ENCODE measurements around the gene DPYD. TPM values are rescaled to one million over a fixed set of nuclear protein-coding genes. Genes with fewer than 3 reads are reported as not detected.

Gene DPYD
- total RNA-seq, 1 experiment from 2014 or later: 12.8 TPM

DNA sequence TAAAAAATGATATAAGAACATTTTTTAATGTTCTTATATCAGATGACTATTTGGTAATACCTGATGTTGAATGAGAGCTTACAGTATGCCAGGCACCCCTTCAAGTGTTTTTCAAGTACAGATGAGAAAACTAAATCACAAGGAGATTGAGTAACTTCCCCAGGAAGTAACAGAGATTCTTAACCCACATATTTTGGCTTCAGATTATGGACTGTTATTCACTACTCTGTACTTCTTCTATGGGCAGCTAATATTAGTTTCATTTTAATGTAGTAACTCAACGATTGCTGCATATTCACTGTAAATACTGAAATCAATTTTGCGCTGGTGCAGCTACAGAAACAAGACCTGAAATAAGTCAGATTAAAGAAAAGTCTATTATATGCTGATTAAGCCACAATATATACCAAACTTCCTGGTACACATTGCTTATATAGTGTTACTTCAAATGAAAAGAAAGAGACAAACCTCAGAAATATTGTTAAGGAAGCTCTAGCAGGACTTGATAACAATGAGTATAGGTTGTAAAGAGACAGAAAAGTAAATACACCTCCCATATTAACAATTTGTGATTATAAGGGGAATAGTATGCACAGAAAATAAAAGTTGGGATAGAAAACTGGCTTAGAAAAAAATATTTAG, 19.7 kb downstream of the DPYD start:
- intact Hi-C loops (cut with micrococcal nuclease): no loop called here
- BruUV-seq (replicated peaks): no TSS peak
- Histone ChIP-seq H3K9me3 (ENCODE audit: low read length) (no peaks in the 10 kb centered on the region), H3K4me3 (ENCODE audit: low read length) (no peak overlapping the region), H3K4me1 (ENCODE audit: insufficient read depth, low read length) (peaks cover 12% of the 10 kb centered on the region), H3K4me2 (ENCODE audit: low read length) (peak overlapping the region; percentile 42; the same call in 1 of the 2 replicates), H2AFZ (ENCODE audit: low read length) (no peak overlapping the region), H3K9me2 (replicated peaks; ENCODE audit: low read length) (no peaks in the 10 kb centered on the region), H3F3A (ENCODE audit: low read length, unreplicated experiment) (no peaks in the 10 kb centered on the region), H3K27me3 (ENCODE audit: low read length) (no peaks in the 10 kb centered on the region), H4K20me1 (ENCODE audit: low read length) (no peaks in the 10 kb centered on the region), H3K27ac (ENCODE audit: low read length) (no peak overlapping the region), H3K79me2 (ENCODE audit: low read length) (0 out of 2 replicates have a peak, but pooled peaks cover 11% of the 10 kb centered on the region), H3K9ac (ENCODE audit: low read length) (no peak overlapping the region), H3K36me3 (ENCODE audit: low read depth, low read length) (no peaks in the 10 kb centered on the region; the same call in 1 of the 2 replicates)
- DNase-seq (no peak), ATAC-seq (no peak)
- ChIA-PET POLR2A (ENCODE audit: unreplicated experiment) (no interaction called here), CTCF (interaction anchor here (0.7 kb wide), 1 partner anchor 152 kb away, joined by 3 read pairs; no protein-coding TSS in a partner anchor)
- TF ChIP-seq EZH2 (IDR thresholded peaks at IDR 0.05; ENCODE audit: low read length, unreplicated experiment): no peak
- TF ChIP-seq, protein P1, sequence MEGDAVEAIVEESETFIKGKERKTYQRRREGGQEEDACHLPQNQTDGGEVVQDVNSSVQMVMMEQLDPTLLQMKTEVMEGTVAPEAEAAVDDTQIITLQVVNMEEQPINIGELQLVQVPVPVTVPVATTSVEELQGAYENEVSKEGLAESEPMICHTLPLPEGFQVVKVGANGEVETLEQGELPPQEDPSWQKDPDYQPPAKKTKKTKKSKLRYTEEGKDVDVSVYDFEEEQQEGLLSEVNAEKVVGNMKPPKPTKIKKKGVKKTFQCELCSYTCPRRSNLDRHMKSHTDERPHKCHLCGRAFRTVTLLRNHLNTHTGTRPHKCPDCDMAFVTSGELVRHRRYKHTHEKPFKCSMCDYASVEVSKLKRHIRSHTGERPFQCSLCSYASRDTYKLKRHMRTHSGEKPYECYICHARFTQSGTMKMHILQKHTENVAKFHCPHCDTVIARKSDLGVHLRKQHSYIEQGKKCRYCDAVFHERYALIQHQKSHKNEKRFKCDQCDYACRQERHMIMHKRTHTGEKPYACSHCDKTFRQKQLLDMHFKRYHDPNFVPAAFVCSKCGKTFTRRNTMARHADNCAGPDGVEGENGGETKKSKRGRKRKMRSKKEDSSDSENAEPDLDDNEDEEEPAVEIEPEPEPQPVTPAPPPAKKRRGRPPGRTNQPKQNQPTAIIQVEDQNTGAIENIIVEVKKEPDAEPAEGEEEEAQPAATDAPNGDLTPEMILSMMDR (conservative IDR thresholded peaks at IDR 0.05; ENCODE audit: low read depth, low read length): no peak
- no peak for TF ChIP-seq EZH2phosphoT487 (IDR thresholded peaks at IDR 0.05; ENCODE audit: borderline replicate concordance, low read length)

DNA sequence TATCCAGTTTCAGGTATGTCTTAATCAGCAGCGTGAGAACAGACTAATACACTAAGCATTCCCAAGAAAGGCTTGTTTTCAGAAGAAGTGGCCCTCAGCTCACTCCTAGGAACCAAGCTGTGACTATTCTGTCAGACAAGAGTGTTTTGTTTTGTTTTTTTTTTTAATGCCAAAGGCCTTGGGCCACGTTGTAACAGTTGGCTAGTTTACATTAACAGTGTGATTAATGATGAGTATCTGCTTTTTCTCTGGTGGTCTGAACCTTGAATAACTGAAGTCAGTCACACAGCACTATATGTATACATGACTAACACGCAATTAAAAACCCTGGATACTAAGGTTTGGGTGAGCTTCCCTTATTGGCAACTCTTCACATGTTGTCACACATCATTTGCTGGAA, 21.9 kb downstream of the DPYD start:
- H3K79me2 ChIP-seq (ENCODE audit: low read length): 0 out of 2 replicates have a peak, but pooled peaks cover 11% of the 10 kb centered on the region
- no peak overlapping the region for H3K27ac ChIP-seq (ENCODE audit: low read length)
- H3K4me2 ChIP-seq (ENCODE audit: low read length): no peak overlapping the region
- H4K20me1 ChIP-seq (ENCODE audit: low read length): no peaks in the 10 kb centered on the region
- H3K9ac ChIP-seq (ENCODE audit: low read length): no peak overlapping the region
- no TSS peak for BruUV-seq (replicated peaks)
- TF ChIP-seq, protein P1 (conservative IDR thresholded peaks at IDR 0.05; ENCODE audit: low read depth, low read length): no peak
- TF ChIP-seq EZH2 (IDR thresholded peaks at IDR 0.05; ENCODE audit: low read length, unreplicated experiment) (no peak), EZH2phosphoT487 (IDR thresholded peaks at IDR 0.05; ENCODE audit: borderline replicate concordance, low read length) (no peak)
- POLR2A ChIA-PET (ENCODE audit: unreplicated experiment): no interaction called here
- CTCF ChIA-PET: no interaction called here
- peak; percentile 49 for DNase-seq
- intact Hi-C loops (cut with micrococcal nuclease): loop anchor here (5.0 kb wide), 1 partner anchor 47 kb away; no protein-coding TSS in a partner anchor
- no peaks in the 10 kb centered on the region for H3F3A ChIP-seq (ENCODE audit: low read length, unreplicated experiment)
- H3K9me2 ChIP-seq (replicated peaks; ENCODE audit: low read length): no peaks in the 10 kb centered on the region
- H3K4me1 ChIP-seq (ENCODE audit: insufficient read depth, low read length): peaks cover 16% of the 10 kb centered on the region
- ATAC-seq: peak; percentile 59
- H2AFZ ChIP-seq (ENCODE audit: low read length): no peak overlapping the region
- H3K27me3 ChIP-seq (ENCODE audit: low read length): no peaks in the 10 kb centered on the region
- no peak overlapping the region for H3K4me3 ChIP-seq (ENCODE audit: low read length)
- no peaks in the 10 kb centered on the region for H3K9me3 ChIP-seq (ENCODE audit: low read length)
- no peaks in the 10 kb centered on the region; the same call in 1 of the 2 replicates for H3K36me3 ChIP-seq (ENCODE audit: low read depth, low read length)

DNA sequence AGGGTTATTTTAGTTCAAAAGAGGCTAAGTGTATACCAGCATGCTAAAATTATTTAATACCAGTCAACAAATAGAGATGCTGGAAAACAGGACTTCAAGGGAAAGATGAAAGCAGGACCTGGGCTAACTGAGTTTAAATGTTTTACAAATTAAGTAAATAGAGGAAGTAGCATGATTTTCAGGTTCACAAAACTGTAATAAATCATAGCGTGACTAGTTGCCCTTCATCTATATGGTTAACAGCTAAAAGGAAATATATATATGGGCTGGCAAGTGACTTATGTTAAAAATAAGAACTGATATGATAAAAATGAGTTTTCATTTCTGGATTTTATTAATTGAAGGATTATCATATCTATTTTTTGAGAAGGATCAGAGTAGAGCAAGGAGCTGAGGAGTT, 25.6 kb downstream of the DPYD start:
- no peak for ATAC-seq
- CTCF ChIA-PET: no interaction called here
- intact Hi-C loops (cut with micrococcal nuclease): loop anchor here (5.0 kb wide), 1 partner anchor 43 kb away; no protein-coding TSS in a partner anchor

More for the DNA sequence above, 25.6 kb downstream of the DPYD start:
- H4K20me1 ChIP-seq (ENCODE audit: low read length): no peaks in the 10 kb centered on the region
- H3K27ac ChIP-seq (ENCODE audit: low read length): no peak overlapping the region
- H3K9me2 ChIP-seq (replicated peaks; ENCODE audit: low read length): no peaks in the 10 kb centered on the region
- no peaks in the 10 kb centered on the region; the same call in 1 of the 2 replicates for H3K36me3 ChIP-seq (ENCODE audit: low read depth, low read length)
- no peaks in the 10 kb centered on the region for H3K27me3 ChIP-seq (ENCODE audit: low read length)
- H3K4me2 ChIP-seq (ENCODE audit: low read length): no peak overlapping the region
- peaks cover 13% of the 10 kb centered on the region for H3K4me1 ChIP-seq (ENCODE audit: insufficient read depth, low read length)
- no peak overlapping the region for H3K4me3 ChIP-seq (ENCODE audit: low read length)
- no peaks in the 10 kb centered on the region for H3F3A ChIP-seq (ENCODE audit: low read length, unreplicated experiment)
- no TSS peak for BruUV-seq (replicated peaks)
- POLR2A ChIA-PET (ENCODE audit: unreplicated experiment): no interaction called here
- no peaks in the 10 kb centered on the region for H3K9me3 ChIP-seq (ENCODE audit: low read length)
- TF ChIP-seq EZH2phosphoT487 (IDR thresholded peaks at IDR 0.05; ENCODE audit: borderline replicate concordance, low read length) (no peak), EZH2 (IDR thresholded peaks at IDR 0.05; ENCODE audit: low read length, unreplicated experiment) (no peak)
- TF ChIP-seq, protein P1 (conservative IDR thresholded peaks at IDR 0.05; ENCODE audit: low read depth, low read length): no peak
- no peaks in the 10 kb centered on the region for H3K79me2 ChIP-seq (ENCODE audit: low read length)
- H2AFZ ChIP-seq (ENCODE audit: low read length): no peak overlapping the region
- no peak for DNase-seq
- no peak overlapping the region for H3K9ac ChIP-seq (ENCODE audit: low read length)

Data from PC-3 (cell line).